ENCODE results near the gene DSCAML1.

GRCh38 chr11:117830674-117831351 is 33.8 kb upstream of the DSCAML1 start:
- no peak for TF ChIP-seq CTCF (IDR thresholded peaks at IDR 0.05)
- TF ChIP-seq POLR2AphosphoS5 (IDR thresholded peaks at IDR 0.05) = no peak
